DOHH2 (cell line): ENCODE results near the gene F10.
"Not testable (repeated sequence)": the region's sequence is repeated elsewhere in the genome, so short reads cannot be mapped to it uniquely, and the experiment has no call there.

Source experiments
- CTCF ChIP-seq: fragments of 200-600 bp; sonication (generic); IDR thresholded peaks from one replicate; pipeline ENCODE4 v1.5.1; 2014; ENCODE audit warnings: antibody characterized with exemption, mild to moderate bottlenecking, low read depth, low read length; ENCODE audit not compliant: poor library complexity, severe bottlenecking
- EZH2phosphoT487 ChIP-seq: fragments of 200-600 bp; sonication (generic); IDR thresholded peaks from 2 replicates; pipeline ENCODE4 v1.6.1; 2017; ENCODE audit warnings: borderline replicate concordance, mild to moderate bottlenecking, antibody characterized with exemption, low read length, moderate library complexity, mixed read lengths

- TF ChIP-seq CTCF, EZH2phosphoT487: not testable (repeated sequence)
These were observed 10.8 kb upstream of the F10 start for GRCh38 chr13:113111821-113112220.
